Thoracic aorta (tissue), 2 donors: Measurements from ENCODE around the gene SYNE1. TPM values are rescaled to one million over a fixed set of nuclear protein-coding genes. Genes with fewer than 3 reads are reported as not detected.

Experiments used
- ATAC-seq: fragments of 150-250 bp; one replicate; pipeline ENCODE4 v1.8.0; 2017; ENCODE audit warnings: low read depth; ENCODE audit not compliant: insufficient number of reproducible peaks, low FRiP score
- DNase-seq: peaks from one replicate; pipeline ENCODE4 v3.0.0-alpha.2; 2020; ENCODE audit warnings: low spot score
- H3K27ac ChIP-seq, 2 donors: fragments of 200-600 bp; sonication (generic); 1 replicate in 1 of 2; 2 replicates in 1 of 2; pipeline ENCODE4 v1.5.1; 2016; ENCODE audit warnings: mild to moderate bottlenecking in 2 of 2, moderate library complexity in 2 of 2
- H3K27me3 ChIP-seq: fragments of 200-600 bp; sonication (generic); replicated peaks from 2 replicates; pipeline ENCODE4 v1.6.0; 2016; ENCODE audit warnings: mild to moderate bottlenecking; ENCODE audit not compliant: insufficient read depth
- H3K36me3 ChIP-seq: fragments of 200-600 bp; sonication (generic); one replicate; pipeline ENCODE4 v1.5.1; 2016
- H3K4me1 ChIP-seq, 2 donors: fragments of 200-600 bp; sonication (generic); 1 replicate in 1 of 2; 2 replicates in 1 of 2; pipeline versions ENCODE4 v1.5.1 to v1.6.0; 2016; ENCODE audit warnings: low read depth in 2 of 2, mild to moderate bottlenecking in 1 of 2; ENCODE audit not compliant: control insufficient read depth in 1 of 2
- H3K4me3 ChIP-seq: fragments of 200-600 bp; sonication (generic); 2 replicates; pipeline ENCODE4 v1.5.1; 2016; ENCODE audit warnings: mild to moderate bottlenecking
- H3K9me3 ChIP-seq: fragments of 200-600 bp; sonication (generic); 2 replicates; pipeline ENCODE4 v1.5.1; 2016
- CTCF ChIP-seq: fragments of 200-600 bp; sonication (generic); IDR thresholded peaks from one replicate; pipeline ENCODE4 v1.5.1; 2019; ENCODE audit warnings: antibody characterized with exemption
- total RNA-seq, 2 donors: library from RNA; depleted of rRNA; stranded (reverse); fragments of >200 nt; gene quantifications; one replicate each; pipeline versions ENCODE4 v1.1.0 to v1.2.3, GENCODE V29; 2016

Gene SYNE1
- total RNA-seq, 2 donors from 2014 or later: 462 to 552 TPM

DNA sequence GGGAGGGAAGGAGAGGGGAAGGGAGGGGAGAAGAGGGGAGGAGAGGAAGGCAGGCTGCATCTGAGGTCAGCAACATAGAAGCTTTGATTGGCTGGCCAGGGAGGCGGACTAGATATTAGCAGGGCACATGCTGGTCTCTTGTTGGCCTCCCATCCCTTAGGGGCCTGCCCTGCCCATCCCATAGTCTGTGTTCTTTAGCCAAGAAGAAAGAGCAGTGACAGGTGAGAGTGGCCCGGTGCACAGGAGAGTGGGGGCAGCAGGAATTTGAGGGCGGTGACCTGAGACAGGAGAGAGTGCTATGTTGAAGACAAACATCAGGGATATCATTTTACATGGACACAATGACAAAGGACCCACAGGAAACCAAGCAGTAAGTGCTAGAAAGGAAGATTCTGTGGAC, 413.5 kb downstream of the SYNE1 start:
- H3K4me3 ChIP-seq: no peak overlapping the region
- TF ChIP-seq CTCF: no peak
- H3K36me3 ChIP-seq: peaks cover 55% of the 10 kb centered on the region
- H3K9me3 ChIP-seq: peaks cover 14% of the 10 kb centered on the region
- DNase-seq: no peak
- peaks cover 9 to 26% of the 10 kb centered on the region in 2 donors for H3K4me1 ChIP-seq
- no peaks in the 10 kb centered on the region for H3K27me3 ChIP-seq
- ATAC-seq: no peak
- no peak overlapping the region for H3K27ac ChIP-seq

GRCh38 chr6:152221806-152222628, 415.1 kb downstream of the SYNE1 start:
- Histone ChIP-seq H3K27me3 (no peaks in the 10 kb centered on the region), H3K27ac (no peak overlapping the region), H3K4me3 (no peak overlapping the region), H3K36me3 (peaks cover 66% of the 10 kb centered on the region), H3K4me1 (peaks cover 3 to 16% of the 10 kb centered on the region in 2 donors), H3K9me3 (peaks cover 14% of the 10 kb centered on the region)
- DNase-seq: no peak
- TF ChIP-seq CTCF: no peak
- no peak for ATAC-seq

DNA sequence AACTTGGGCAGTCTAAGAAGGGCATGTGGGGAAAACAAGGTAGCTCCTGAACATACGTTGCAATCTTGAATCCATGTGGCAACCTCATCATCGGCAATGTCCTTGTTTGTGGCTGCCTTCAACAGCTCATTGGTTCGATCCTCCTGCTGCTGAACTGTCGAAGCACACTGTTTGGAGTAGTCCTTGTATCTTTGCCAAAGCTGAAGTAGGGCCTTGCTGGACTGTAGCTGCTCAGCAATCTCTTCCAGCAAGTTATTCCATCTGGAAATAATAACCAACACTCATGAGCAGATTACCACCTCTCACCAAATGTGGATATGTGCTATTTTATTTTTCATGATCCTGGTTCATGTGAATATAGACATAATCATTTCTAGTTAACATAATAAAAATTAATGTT, 416.4 kb downstream of the SYNE1 start:
- H3K27me3 ChIP-seq: no peaks in the 10 kb centered on the region
- H3K27ac ChIP-seq: no peak overlapping the region
- TF ChIP-seq CTCF: no peak
- peaks cover 0 to 7% of the 10 kb centered on the region in 2 donors for H3K4me1 ChIP-seq
- peaks cover 14% of the 10 kb centered on the region for H3K9me3 ChIP-seq
- H3K4me3 ChIP-seq: no peak overlapping the region
- peaks cover 75% of the 10 kb centered on the region for H3K36me3 ChIP-seq
- ATAC-seq (no peak), DNase-seq (no peak)

GRCh38 chr6:152218887-152219286, 418.3 kb downstream of the SYNE1 start:
- ATAC-seq (no peak), DNase-seq (no peak)
- no peak for TF ChIP-seq CTCF
- H3K4me3 ChIP-seq: no peak overlapping the region
- no peak overlapping the region for H3K27ac ChIP-seq
- H3K4me1 ChIP-seq: no peaks in the 10 kb centered on the region
- H3K27me3 ChIP-seq: no peaks in the 10 kb centered on the region
- peaks cover 83% of the 10 kb centered on the region for H3K36me3 ChIP-seq
- H3K9me3 ChIP-seq: peaks cover 14% of the 10 kb centered on the region

DNA sequence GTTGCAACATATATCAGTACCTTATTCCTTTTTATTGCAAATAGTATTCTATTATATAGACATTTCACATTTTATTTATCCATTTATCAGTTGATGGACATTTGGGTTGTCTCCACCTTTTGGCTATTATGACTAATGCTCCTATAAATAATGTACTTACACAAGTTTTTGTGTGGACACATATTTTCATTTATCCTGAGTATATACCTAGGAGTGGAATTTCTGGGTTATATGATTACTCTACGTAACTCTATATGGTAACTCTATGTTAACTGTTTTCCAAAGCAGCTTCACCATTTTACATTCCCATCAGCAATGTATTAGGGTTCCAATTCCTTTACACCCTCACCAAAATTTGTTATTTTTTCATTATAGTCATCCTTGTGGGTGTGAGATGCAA, 424.7 kb downstream of the SYNE1 start:
- ATAC-seq (no peak), DNase-seq (no peak)
- Histone ChIP-seq H3K27ac (no peak overlapping the region), H3K36me3 (peaks cover 46% of the 10 kb centered on the region), H3K9me3 (no peaks in the 10 kb centered on the region), H3K4me3 (no peak overlapping the region), H3K4me1 (no peaks in the 10 kb centered on the region), H3K27me3 (no peaks in the 10 kb centered on the region)
- no peak for TF ChIP-seq CTCF
